Measurements from ENCODE around the gene EID1. TPM values are rescaled to one million over a fixed set of nuclear protein-coding genes. Genes with fewer than 3 reads are reported as not detected.

The EID1 gene
- total RNA-seq, 4 donors from 2014 or later = 242 to 458 (median 311) TPM

DNA sequence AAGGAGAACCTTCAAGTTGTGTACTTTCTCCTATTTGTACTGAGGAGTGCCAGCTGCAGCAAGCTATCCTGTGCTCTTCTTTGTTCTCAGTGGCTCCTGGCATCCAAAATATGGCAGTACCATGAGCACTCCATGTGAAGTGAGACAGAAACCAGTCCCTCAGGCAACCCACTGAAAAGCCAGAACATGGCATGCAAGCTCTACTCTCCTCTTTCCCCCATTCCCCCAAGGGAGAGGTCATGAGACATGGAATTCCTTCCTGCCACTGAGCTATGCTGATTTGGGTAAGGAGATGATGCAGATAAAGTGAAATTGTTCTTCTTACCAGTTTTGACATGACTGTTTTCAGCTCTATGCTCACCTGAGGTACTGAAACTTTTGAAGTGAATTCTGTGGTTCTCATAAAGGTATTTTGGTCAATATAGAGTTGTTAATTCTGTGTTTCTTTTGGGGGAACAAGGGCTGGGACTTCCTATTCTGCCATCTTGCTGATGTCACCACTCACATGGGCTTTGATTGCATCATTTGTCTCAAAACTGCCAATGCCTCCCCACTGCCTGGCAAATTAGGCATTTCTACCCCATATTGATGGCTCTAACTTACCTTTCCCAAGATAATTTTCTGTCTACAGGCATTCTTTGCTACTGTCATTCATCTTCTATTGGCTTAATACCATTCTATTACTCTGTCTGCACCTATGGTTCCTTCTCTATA lies 44.3 kb upstream of the EID1 start:
- TF ChIP-seq POLR2A (IDR thresholded peaks at IDR 0.05) (no peak), EP300 (IDR thresholded peaks at IDR 0.05) (no peak)
- TF ChIP-seq, protein P1, sequence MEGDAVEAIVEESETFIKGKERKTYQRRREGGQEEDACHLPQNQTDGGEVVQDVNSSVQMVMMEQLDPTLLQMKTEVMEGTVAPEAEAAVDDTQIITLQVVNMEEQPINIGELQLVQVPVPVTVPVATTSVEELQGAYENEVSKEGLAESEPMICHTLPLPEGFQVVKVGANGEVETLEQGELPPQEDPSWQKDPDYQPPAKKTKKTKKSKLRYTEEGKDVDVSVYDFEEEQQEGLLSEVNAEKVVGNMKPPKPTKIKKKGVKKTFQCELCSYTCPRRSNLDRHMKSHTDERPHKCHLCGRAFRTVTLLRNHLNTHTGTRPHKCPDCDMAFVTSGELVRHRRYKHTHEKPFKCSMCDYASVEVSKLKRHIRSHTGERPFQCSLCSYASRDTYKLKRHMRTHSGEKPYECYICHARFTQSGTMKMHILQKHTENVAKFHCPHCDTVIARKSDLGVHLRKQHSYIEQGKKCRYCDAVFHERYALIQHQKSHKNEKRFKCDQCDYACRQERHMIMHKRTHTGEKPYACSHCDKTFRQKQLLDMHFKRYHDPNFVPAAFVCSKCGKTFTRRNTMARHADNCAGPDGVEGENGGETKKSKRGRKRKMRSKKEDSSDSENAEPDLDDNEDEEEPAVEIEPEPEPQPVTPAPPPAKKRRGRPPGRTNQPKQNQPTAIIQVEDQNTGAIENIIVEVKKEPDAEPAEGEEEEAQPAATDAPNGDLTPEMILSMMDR (IDR thresholded peaks at IDR 0.05) = no peak
- Histone ChIP-seq H3K36me3 (peaks cover 0 to 43% (median 0%) of the 10 kb centered on the region in 3 donors), H3K4me1 (no peaks in the 10 kb centered on the region), H3K9me3 (peaks cover 0 to 16% (median 3%) of the 10 kb centered on the region in 4 donors), H3K4me3 (no peak overlapping the region), H3K27me3 (no peaks in the 10 kb centered on the region), H3K27ac (no peak overlapping the region)
- DNase-seq (ENCODE audit: low spot score in 2 of 2) = no peak

GRCh38 chr15:48834756-48835155 lies 43.2 kb upstream of the EID1 start:
- Histone ChIP-seq H3K9me3 (peaks cover 0 to 16% (median 3%) of the 10 kb centered on the region in 4 donors), H3K4me1 (peaks cover 0 to 6% (median 0%) of the 10 kb centered on the region in 4 donors), H3K27me3 (no peaks in the 10 kb centered on the region), H3K27ac (no peak overlapping the region), H3K4me3 (no peak overlapping the region), H3K36me3 (peaks cover 0 to 48% (median 0%) of the 10 kb centered on the region in 3 donors)
- TF ChIP-seq, protein P1 (IDR thresholded peaks at IDR 0.05) = no peak
- TF ChIP-seq EP300 (IDR thresholded peaks at IDR 0.05) (no peak), POLR2A (IDR thresholded peaks at IDR 0.05) (no peak)
- WGBS, 2 donors = 85 to 96% methylated on average over 5 of the region's 5 CpGs
- DNase-seq (ENCODE audit: low spot score in 2 of 2) = no peak

- H3K27ac ChIP-seq = no peak overlapping the region
- H3K4me3 ChIP-seq = no peak overlapping the region
- WGBS, 2 donors = 95 to 96% methylated on average over 6 of the region's 6 CpGs
- H3K9me3 ChIP-seq = no peaks in the 10 kb centered on the region
- H3K27me3 ChIP-seq = no peaks in the 10 kb centered on the region
- DNase-seq (ENCODE audit: low spot score in 2 of 2) = no peak
- TF ChIP-seq POLR2A (IDR thresholded peaks at IDR 0.05) (no peak), EP300 (IDR thresholded peaks at IDR 0.05) (no peak)
- TF ChIP-seq, protein P1 (IDR thresholded peaks at IDR 0.05) = no peak
- peaks cover 0 to 15% (median 0%) of the 10 kb centered on the region in 4 donors for H3K4me1 ChIP-seq
- peaks cover 0 to 44% (median 0%) of the 10 kb centered on the region in 3 donors for H3K36me3 ChIP-seq
Measured at GRCh38 chr15:48842501-48842900, 35.4 kb upstream of the EID1 start.

DNA sequence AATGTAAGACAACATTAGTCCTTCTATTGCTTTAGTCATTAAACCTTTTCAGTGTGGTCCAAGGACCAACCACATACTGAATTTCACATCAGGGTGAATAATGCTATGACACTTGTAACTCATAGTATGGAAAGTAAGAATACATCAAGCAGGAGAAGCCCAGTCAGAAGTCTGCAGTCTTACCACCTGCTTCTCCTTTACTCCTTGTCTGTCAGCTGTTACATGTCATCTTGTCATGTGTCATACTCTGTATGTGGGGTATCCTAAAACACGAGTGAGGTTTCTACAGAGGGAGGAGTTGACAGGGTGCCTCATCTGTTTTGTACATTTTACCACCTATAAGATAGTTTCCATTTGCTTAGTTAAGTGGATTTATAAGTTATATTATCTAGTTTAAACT lies 32.8 kb upstream of the EID1 start:
- no peaks in the 10 kb centered on the region for H3K27me3 ChIP-seq
- no peak for DNase-seq (ENCODE audit: low spot score in 2 of 2)
- 80 to 89% methylated on average over 1 of the region's 1 CpG for WGBS, 2 donors
- no peak overlapping the region for H3K27ac ChIP-seq
- TF ChIP-seq, protein P1 (IDR thresholded peaks at IDR 0.05) = no peak
- TF ChIP-seq POLR2A (IDR thresholded peaks at IDR 0.05) (no peak), EP300 (IDR thresholded peaks at IDR 0.05) (no peak)
- H3K4me3 ChIP-seq = no peak overlapping the region
- H3K9me3 ChIP-seq = no peaks in the 10 kb centered on the region
- peaks cover 0 to 9% (median 0%) of the 10 kb centered on the region in 4 donors for H3K4me1 ChIP-seq
- H3K36me3 ChIP-seq = peaks cover 0 to 49% (median 0%) of the 10 kb centered on the region in 3 donors

DNA sequence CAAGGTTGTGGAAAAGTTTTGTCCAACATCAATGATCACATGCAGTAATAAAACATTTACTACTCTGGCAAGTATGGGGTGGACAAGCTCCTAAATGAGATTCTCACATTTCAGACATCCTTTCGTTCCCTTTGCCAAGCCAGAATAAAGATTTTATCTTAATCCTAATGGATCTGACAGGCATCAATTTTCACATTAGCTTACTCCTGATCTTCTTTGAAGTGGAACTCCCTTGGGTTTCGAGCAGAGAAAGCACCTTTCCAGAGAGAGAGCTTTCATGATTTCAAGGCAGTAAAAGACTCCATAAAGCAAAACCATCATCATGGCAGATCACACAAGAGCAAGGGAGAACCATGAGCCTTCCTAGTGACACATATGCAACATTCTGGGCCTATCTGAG lies 27.3 kb upstream of the EID1 start:
- Histone ChIP-seq H3K27me3 (no peaks in the 10 kb centered on the region), H3K9me3 (no peaks in the 10 kb centered on the region), H3K36me3 (peaks cover 0 to 44% (median 0%) of the 10 kb centered on the region in 3 donors), H3K4me3 (no peak overlapping the region), H3K27ac (no peak overlapping the region), H3K4me1 (peaks cover 0 to 7% (median 3%) of the 10 kb centered on the region in 4 donors)
- no peak for DNase-seq (ENCODE audit: low spot score in 2 of 2)
- 78 to 85% methylated on average over 2 of the region's 2 CpGs for WGBS, 2 donors
- TF ChIP-seq POLR2A (IDR thresholded peaks at IDR 0.05) (no peak), EP300 (IDR thresholded peaks at IDR 0.05) (no peak)
- TF ChIP-seq, protein P1 (IDR thresholded peaks at IDR 0.05) = no peak
